ENCODE results near the gene BRS3. TPM values are rescaled to one million over a fixed set of nuclear protein-coding genes. Genes with fewer than 3 reads are reported as not detected.

Gene BRS3
- total RNA-seq, 2 donors from 2014 or later, result not detected

GRCh38 chrX:136493011-136493410, 5.3 kb downstream of the BRS3 start:
- Histone ChIP-seq H3K27me3 (peaks cover 3 to 4% of the 10 kb centered on the region in 2 donors), H3K27ac (no peak overlapping the region), H3K4me1 (no peaks in the 10 kb centered on the region), H3K4me3 (no peak overlapping the region), H3K9me3 (no peaks in the 10 kb centered on the region), H3K36me3 (no peaks in the 10 kb centered on the region)
- TF ChIP-seq CTCF (IDR thresholded peaks at IDR 0.05), result no peak
- no peak for DNase-seq (ENCODE audit: low spot score)

GRCh38 chrX:136495043-136495442, 7.3 kb downstream of the BRS3 start:
- H3K27me3 ChIP-seq, result peaks cover 3 to 4% of the 10 kb centered on the region in 2 donors
- no peak overlapping the region for H3K4me3 ChIP-seq
- H3K27ac ChIP-seq, result no peak overlapping the region
- DNase-seq (ENCODE audit: low spot score), result no peak
- TF ChIP-seq CTCF (IDR thresholded peaks at IDR 0.05), result no peak
- H3K4me1 ChIP-seq, result no peaks in the 10 kb centered on the region
- no peaks in the 10 kb centered on the region for H3K9me3 ChIP-seq
- no peaks in the 10 kb centered on the region for H3K36me3 ChIP-seq

- Histone ChIP-seq H3K27me3 (peaks cover 0 to 4% of the 10 kb centered on the region in 2 donors), H3K4me3 (peak overlapping the region; percentile 60 to 62), H3K4me1 (no peaks in the 10 kb centered on the region), H3K27ac (peak overlapping the region; percentile 91 to 97), H3K36me3 (peaks cover 6% of the 10 kb centered on the region), H3K9me3 (no peaks in the 10 kb centered on the region)
- no peak for DNase-seq (ENCODE audit: low spot score)
- no peak for TF ChIP-seq CTCF (IDR thresholded peaks at IDR 0.05)
Measured at GRCh38 chrX:136496186-136496763, 8.5 kb downstream of the BRS3 start.

GRCh38 chrX:136496764-136497555, 9.2 kb downstream of the BRS3 start:
- H3K27me3 ChIP-seq, result peaks cover 0 to 4% of the 10 kb centered on the region in 2 donors
- H3K36me3 ChIP-seq, result peaks cover 6% of the 10 kb centered on the region
- peak overlapping the region; percentile 60 to 62 for H3K4me3 ChIP-seq
- no peaks in the 10 kb centered on the region for H3K4me1 ChIP-seq
- H3K9me3 ChIP-seq, result no peaks in the 10 kb centered on the region
- DNase-seq (ENCODE audit: low spot score), result peak; percentile 87
- peak overlapping the region; percentile 91 to 97 for H3K27ac ChIP-seq
- TF ChIP-seq CTCF (IDR thresholded peaks at IDR 0.05), result no peak

- DNase-seq (ENCODE audit: low spot score), result no peak
- Histone ChIP-seq H3K27me3 (peaks cover 0 to 4% of the 10 kb centered on the region in 2 donors), H3K4me1 (no peaks in the 10 kb centered on the region), H3K27ac (peak within 1 kb of the TSS; percentile 91 to 97), H3K9me3 (no peaks in the 10 kb centered on the region), H3K36me3 (peaks cover 6% of the 10 kb centered on the region), H3K4me3 (peak within 1 kb of the TSS; percentile 60 to 62)
- TF ChIP-seq CTCF (IDR thresholded peaks at IDR 0.05), result no peak
Measured at GRCh38 chrX:136497556-136498052, 9.9 kb downstream of the BRS3 start, which contains the start of gene HTATSF1. Gene HTATSF1 (plus strand): TSS chrX:136497592. CDS start chrX:136497685, 93 bp downstream.

All from right atrium auricular region (tissue), 2 donors.